OCI-LY1 (cell line): ENCODE measurements around the gene PIK3R1.

Experiments used
- CTCF ChIP-seq: fragments of 200-600 bp; sonication (generic), shearing (Covaris generic); IDR thresholded peaks from 2 replicates; pipeline ENCODE4 v1.5.1; 2017; ENCODE audit warnings: mild to moderate bottlenecking, antibody characterized with exemption, low read length, moderate library complexity, mixed read lengths
- EZH2 ChIP-seq: fragments of 200-600 bp; sonication (generic), shearing (Covaris generic); IDR thresholded peaks from 2 replicates; pipeline ENCODE4 v1.8.0; 2017; ENCODE audit warnings: borderline replicate concordance, mixed run types, mild to moderate bottlenecking, antibody characterized with exemption, low read length, moderate library complexity, mixed read lengths

- TF ChIP-seq CTCF (no peak), EZH2 (no peak)
Measured at GRCh38 chr5:68314465-68314864, 98.9 kb downstream of the PIK3R1 start.
